Measurements from ENCODE around the gene ADGRB3. TPM values are rescaled to one million over a fixed set of nuclear protein-coding genes. Genes with fewer than 3 reads are reported as not detected.

The ADGRB3 gene
- total and polyA plus RNA-seq, 8 donors = 0.19 to 16.0 (median 0.61) TPM; not detected in 1

DNA sequence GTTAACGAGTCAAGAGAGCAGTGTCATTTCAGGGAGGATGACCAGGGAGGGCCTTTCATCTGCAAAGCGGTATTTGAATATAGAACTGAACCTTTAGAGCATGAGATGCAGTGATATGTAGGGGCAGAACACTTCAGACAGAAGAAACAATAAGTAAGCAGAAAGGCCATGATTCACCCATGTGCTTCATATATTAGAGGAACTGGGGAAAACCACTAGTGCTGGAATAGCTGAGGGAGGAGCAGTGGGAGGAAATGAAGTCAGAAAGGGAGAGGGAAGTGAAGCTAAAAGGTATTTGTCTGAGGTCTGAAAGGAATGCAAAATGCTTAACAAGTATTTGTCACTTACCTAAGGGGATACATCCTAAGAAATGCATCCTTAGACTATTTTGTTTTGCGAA, 391.2 kb downstream of the ADGRB3 start:
- no peaks in the 10 kb centered on the region for H3K9me3 ChIP-seq
- TF ChIP-seq EP300 (IDR thresholded peaks at IDR 0.05) (no peak), POLR2AphosphoS5 (IDR thresholded peaks at IDR 0.05) (no peak), POLR2A (IDR thresholded peaks at IDR 0.05) (no peak)
- TF ChIP-seq, protein P1, sequence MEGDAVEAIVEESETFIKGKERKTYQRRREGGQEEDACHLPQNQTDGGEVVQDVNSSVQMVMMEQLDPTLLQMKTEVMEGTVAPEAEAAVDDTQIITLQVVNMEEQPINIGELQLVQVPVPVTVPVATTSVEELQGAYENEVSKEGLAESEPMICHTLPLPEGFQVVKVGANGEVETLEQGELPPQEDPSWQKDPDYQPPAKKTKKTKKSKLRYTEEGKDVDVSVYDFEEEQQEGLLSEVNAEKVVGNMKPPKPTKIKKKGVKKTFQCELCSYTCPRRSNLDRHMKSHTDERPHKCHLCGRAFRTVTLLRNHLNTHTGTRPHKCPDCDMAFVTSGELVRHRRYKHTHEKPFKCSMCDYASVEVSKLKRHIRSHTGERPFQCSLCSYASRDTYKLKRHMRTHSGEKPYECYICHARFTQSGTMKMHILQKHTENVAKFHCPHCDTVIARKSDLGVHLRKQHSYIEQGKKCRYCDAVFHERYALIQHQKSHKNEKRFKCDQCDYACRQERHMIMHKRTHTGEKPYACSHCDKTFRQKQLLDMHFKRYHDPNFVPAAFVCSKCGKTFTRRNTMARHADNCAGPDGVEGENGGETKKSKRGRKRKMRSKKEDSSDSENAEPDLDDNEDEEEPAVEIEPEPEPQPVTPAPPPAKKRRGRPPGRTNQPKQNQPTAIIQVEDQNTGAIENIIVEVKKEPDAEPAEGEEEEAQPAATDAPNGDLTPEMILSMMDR (IDR thresholded peaks at IDR 0.05) = no peak
- intact Hi-C loops (cut with DNase I; ENCODE audit: low total_unique reads) = no loop called here
- H3K36me3 ChIP-seq = no peaks in the 10 kb centered on the region
- H3K4me3 ChIP-seq = no peak overlapping the region
- no peaks in the 10 kb centered on the region for H3K27me3 ChIP-seq
- DNase-seq = no peak
- no peaks in the 10 kb centered on the region for H3K4me1 ChIP-seq
- 82 to 92% (median 84%) methylated on average over 3 of the region's 3 CpGs for WGBS, 5 donors
- no peak overlapping the region for H3K27ac ChIP-seq

DNA sequence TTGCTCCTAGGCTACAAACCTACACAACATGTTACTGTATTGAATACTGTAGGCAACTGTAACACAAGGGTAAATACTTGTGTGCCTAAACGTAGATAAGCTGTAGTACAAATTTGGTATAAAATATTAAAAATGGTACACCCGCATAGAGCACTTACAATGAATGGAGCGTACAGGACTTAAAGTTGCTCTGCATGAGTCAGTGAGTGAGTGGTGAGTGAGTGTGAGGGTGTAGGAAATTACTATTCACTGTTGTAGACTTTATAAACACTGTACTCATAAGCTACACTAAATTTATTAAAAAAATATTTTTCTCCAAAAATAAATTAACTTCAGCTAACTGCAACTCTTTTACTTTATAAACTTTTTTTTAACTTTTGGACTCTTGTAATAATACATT, 391.6 kb downstream of the ADGRB3 start:
- WGBS, 5 donors = 51 to 77% (median 58%) methylated on average over 3 of the region's 3 CpGs
- DNase-seq = no peak
- no peak for TF ChIP-seq POLR2AphosphoS5 (IDR thresholded peaks at IDR 0.05)
- TF ChIP-seq EP300 (IDR thresholded peaks at IDR 0.05) = no peak
- TF ChIP-seq POLR2A (IDR thresholded peaks at IDR 0.05) = no peak
- TF ChIP-seq, protein P1 (IDR thresholded peaks at IDR 0.05) = no peak

DNA sequence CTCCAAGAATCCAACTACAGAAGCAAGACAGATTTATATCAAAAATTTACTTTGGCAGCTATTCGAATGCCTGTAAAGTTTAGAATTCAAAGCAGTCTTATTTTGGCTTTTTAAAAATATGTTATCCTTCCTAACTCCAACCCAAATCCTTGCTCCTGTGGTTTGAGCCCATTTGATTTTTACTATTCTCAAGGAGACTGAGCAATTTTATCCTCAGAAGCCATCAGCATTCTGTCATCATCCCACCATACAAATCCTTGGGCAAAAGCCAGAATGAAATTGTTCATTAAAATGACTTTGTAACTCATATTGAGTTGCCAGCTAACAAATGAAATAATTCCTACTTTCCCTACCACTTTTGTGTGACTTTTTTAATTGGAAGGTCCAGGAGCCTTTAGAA, 392.8 kb downstream of the ADGRB3 start:
- no peaks in the 10 kb centered on the region for H3K27me3 ChIP-seq
- DNase-seq = no peak
- H3K36me3 ChIP-seq = no peaks in the 10 kb centered on the region
- intact Hi-C loops (cut with DNase I; ENCODE audit: low total_unique reads) = no loop called here
- no peaks in the 10 kb centered on the region for H3K4me1 ChIP-seq
- H3K4me3 ChIP-seq = no peak overlapping the region
- H3K9me3 ChIP-seq = no peaks in the 10 kb centered on the region
- no peak overlapping the region for H3K27ac ChIP-seq
- 72 to 89% (median 86%) methylated on average over 1 of the region's 1 CpG for WGBS, 5 donors
- no peak for TF ChIP-seq POLR2AphosphoS5 (IDR thresholded peaks at IDR 0.05)
- no peak for TF ChIP-seq POLR2A (IDR thresholded peaks at IDR 0.05)
- no peak for TF ChIP-seq EP300 (IDR thresholded peaks at IDR 0.05)
- TF ChIP-seq, protein P1 (IDR thresholded peaks at IDR 0.05) = no peak

More for the DNA sequence above, 391.6 kb downstream of the ADGRB3 start:
- H3K4me1 ChIP-seq = no peaks in the 10 kb centered on the region
- H3K27me3 ChIP-seq = no peaks in the 10 kb centered on the region
- no peak overlapping the region for H3K27ac ChIP-seq
- intact Hi-C loops (cut with DNase I; ENCODE audit: low total_unique reads) = no loop called here
- H3K36me3 ChIP-seq = no peaks in the 10 kb centered on the region
- no peaks in the 10 kb centered on the region for H3K9me3 ChIP-seq
- H3K4me3 ChIP-seq = no peak overlapping the region

DNA sequence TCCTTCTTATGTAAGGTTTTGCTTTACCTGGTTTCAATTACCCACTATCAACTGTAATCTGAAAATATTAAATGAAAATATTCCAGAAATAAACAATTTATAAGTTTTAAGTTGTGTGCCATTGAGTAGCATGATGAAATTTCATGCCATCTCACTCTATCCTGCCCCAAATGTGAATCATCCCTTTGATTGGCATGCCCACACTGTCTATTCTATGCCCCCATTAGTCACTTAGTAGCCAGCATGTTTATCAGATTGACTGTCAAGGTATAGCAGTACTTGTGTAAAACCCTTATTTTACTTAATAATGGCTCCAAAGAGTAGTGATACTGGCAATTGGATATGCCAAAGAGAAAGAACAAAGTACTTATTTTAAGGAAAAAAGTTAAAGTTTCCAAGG, 403.8 kb downstream of the ADGRB3 start:
- TF ChIP-seq, protein P1 (IDR thresholded peaks at IDR 0.05) = no peak
- Histone ChIP-seq H3K27me3 (no peaks in the 10 kb centered on the region), H3K36me3 (no peaks in the 10 kb centered on the region), H3K4me3 (no peak overlapping the region), H3K9me3 (no peaks in the 10 kb centered on the region), H3K27ac (no peak overlapping the region), H3K4me1 (no peaks in the 10 kb centered on the region)
- intact Hi-C loops (cut with DNase I; ENCODE audit: low total_unique reads) = no loop called here
- DNase-seq = no peak
